Thyroid gland (tissue), 4 donors: ENCODE measurements around the gene KCNK4. TPM values are rescaled to one million over a fixed set of nuclear protein-coding genes. Genes with fewer than 3 reads are reported as not detected.

Source experiments
- DNase-seq, 2 donors: peaks; one replicate each; pipeline ENCODE4 v3.0.0-alpha.2; 2019
- H3K27ac ChIP-seq, 3 donors: fragments of 200-600 bp; sonication (generic); 1 replicate in 2 of 3; 2 replicates in 1 of 3; pipeline ENCODE4 v1.5.1; 2016 to 2019; ENCODE audit warnings: mild to moderate bottlenecking in 1 of 3, moderate library complexity in 1 of 3
- H3K27me3 ChIP-seq: fragments of 200-600 bp; sonication (generic); one replicate; pipeline ENCODE4 v1.5.1; 2019
- H3K36me3 ChIP-seq, 2 donors: fragments of 200-600 bp; sonication (generic); one replicate each; pipeline ENCODE4 v1.5.1; 2016 to 2019
- H3K4me1 ChIP-seq, 2 donors: fragments of 200-600 bp; sonication (generic); one replicate each; pipeline ENCODE4 v1.5.1; 2017 to 2019
- H3K4me3 ChIP-seq, 3 donors: fragments of 200-600 bp; sonication (generic); replicated peaks in 1 of 3; 1 replicate in 2 of 3; 2 replicates in 1 of 3; pipeline ENCODE4 v1.5.1; 2016; ENCODE audit warnings: mild to moderate bottlenecking in 1 of 3
- H3K9me3 ChIP-seq: fragments of 200-600 bp; sonication (generic); one replicate; pipeline ENCODE4 v1.5.1; 2017
- POLR2A ChIP-seq, 2 donors: fragments of 450-650 bp; IDR thresholded peaks; one replicate each; pipeline ENCODE4 v1.6.1; 2017; ENCODE audit warnings: antibody characterized with exemption in 2 of 2, mild to moderate bottlenecking in 2 of 2, moderate library complexity in 1 of 2
- whole genome bisulfite sequencing, 2 donors: methylation state at CpG; one replicate each; pipeline ENCODE4 v1.1.5; 2017; 5-methylcytosine and 5-hydroxymethylcytosine counted together
- intact Hi-C: fragments of 100-400 bp; cut with DNase I; formaldehyde crosslinking; loops from one replicate; pipeline ENCODE4 v1.15.1; 2023
- total RNA-seq, 4 donors: library from RNA; depleted of rRNA; stranded (reverse); fragments of >200 nt; gene quantifications; one replicate each; pipeline ENCODE4 v1.2.3, GENCODE V29; 2016
- TF ChIP-seq, protein P1 (sequence below), 6 experiments: fragments of 200-600 bp in 3 of 6; fragments of 450-650 bp in 3 of 6; sonication (generic) in 3 of 6; IDR thresholded peaks; one replicate each; pipeline ENCODE4 v1.5.1; 2016 to 2019; ENCODE audit warnings: antibody characterized with exemption in 6 of 6, mild to moderate bottlenecking in 2 of 6, inconsistent platforms in 1 of 6, moderate library complexity in 1 of 6

KCNK4 gene
- total RNA-seq, 4 donors from 2014 or later, result not detected

DNA sequence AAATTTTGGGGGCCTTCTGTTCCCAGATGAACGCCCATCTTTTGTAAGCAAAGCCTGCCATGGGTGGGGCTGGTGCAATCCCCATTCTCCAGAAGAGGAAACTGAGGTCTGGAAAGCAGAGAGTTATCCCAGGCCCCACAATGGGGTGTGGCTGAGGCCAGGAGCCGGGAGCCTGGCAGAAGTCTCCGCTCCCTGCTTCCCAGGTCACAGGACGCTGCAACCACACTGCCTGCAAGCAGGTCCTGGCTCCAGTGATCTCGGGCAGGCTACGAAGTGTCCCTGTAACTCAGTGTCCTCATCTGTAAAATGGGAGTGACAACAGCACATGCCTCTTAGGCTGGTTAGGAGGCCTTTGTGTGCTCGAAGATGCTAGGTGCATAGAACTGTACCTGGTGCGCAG lies 38.1 kb upstream of the KCNK4 start:
- Histone ChIP-seq H3K36me3 (peaks cover 0 to 9% of the 10 kb centered on the region in 2 donors), H3K4me3 (no peak overlapping the region), H3K9me3 (no peaks in the 10 kb centered on the region), H3K27ac (peak overlapping the region in 1 of 3 donors; percentile 36), H3K4me1 (peaks cover 25% of the 10 kb centered on the region in 2 donors), H3K27me3 (no peaks in the 10 kb centered on the region)
- intact Hi-C loops, result no loop called here
- no peak for TF ChIP-seq POLR2A (IDR thresholded peaks at IDR 0.05)
- TF ChIP-seq, protein P1, sequence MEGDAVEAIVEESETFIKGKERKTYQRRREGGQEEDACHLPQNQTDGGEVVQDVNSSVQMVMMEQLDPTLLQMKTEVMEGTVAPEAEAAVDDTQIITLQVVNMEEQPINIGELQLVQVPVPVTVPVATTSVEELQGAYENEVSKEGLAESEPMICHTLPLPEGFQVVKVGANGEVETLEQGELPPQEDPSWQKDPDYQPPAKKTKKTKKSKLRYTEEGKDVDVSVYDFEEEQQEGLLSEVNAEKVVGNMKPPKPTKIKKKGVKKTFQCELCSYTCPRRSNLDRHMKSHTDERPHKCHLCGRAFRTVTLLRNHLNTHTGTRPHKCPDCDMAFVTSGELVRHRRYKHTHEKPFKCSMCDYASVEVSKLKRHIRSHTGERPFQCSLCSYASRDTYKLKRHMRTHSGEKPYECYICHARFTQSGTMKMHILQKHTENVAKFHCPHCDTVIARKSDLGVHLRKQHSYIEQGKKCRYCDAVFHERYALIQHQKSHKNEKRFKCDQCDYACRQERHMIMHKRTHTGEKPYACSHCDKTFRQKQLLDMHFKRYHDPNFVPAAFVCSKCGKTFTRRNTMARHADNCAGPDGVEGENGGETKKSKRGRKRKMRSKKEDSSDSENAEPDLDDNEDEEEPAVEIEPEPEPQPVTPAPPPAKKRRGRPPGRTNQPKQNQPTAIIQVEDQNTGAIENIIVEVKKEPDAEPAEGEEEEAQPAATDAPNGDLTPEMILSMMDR (IDR thresholded peaks at IDR 0.05), result no peak
- DNase-seq, result no peak
- WGBS, 2 donors, result 80 to 89% methylated on average over 3 to 8 of the region's 8 CpGs

- DNase-seq, result peak; percentile 45 to 54
- Histone ChIP-seq H3K4me3 (no peak overlapping the region), H3K36me3 (peaks cover 4 to 12% of the 10 kb centered on the region in 2 donors), H3K4me1 (peaks cover 25% of the 10 kb centered on the region in 2 donors), H3K27ac (no peak overlapping the region), H3K27me3 (no peaks in the 10 kb centered on the region), H3K9me3 (no peaks in the 10 kb centered on the region)
- TF ChIP-seq, protein P1 (IDR thresholded peaks at IDR 0.05), result no peak
- no peak for TF ChIP-seq POLR2A (IDR thresholded peaks at IDR 0.05)
- 69 to 76% methylated on average over 4 to 5 of the region's 5 CpGs for WGBS, 2 donors
- intact Hi-C loops, result no loop called here
Measured at GRCh38 chr11:64253481-64253880, 37.6 kb upstream of the KCNK4 start.

GRCh38 chr11:64254326-64254725 lies 36.8 kb upstream of the KCNK4 start:
- intact Hi-C loops, result no loop called here
- Histone ChIP-seq H3K27ac (no peak overlapping the region), H3K36me3 (peaks cover 11 to 20% of the 10 kb centered on the region in 2 donors), H3K4me3 (no peak overlapping the region), H3K27me3 (no peaks in the 10 kb centered on the region), H3K4me1 (peaks cover 25% of the 10 kb centered on the region in 2 donors), H3K9me3 (no peaks in the 10 kb centered on the region)
- DNase-seq, result no peak
- TF ChIP-seq, protein P1 (IDR thresholded peaks at IDR 0.05), result no peak
- WGBS, 2 donors, result 89 to 96% methylated on average over 6 to 7 of the region's 7 CpGs

DNA sequence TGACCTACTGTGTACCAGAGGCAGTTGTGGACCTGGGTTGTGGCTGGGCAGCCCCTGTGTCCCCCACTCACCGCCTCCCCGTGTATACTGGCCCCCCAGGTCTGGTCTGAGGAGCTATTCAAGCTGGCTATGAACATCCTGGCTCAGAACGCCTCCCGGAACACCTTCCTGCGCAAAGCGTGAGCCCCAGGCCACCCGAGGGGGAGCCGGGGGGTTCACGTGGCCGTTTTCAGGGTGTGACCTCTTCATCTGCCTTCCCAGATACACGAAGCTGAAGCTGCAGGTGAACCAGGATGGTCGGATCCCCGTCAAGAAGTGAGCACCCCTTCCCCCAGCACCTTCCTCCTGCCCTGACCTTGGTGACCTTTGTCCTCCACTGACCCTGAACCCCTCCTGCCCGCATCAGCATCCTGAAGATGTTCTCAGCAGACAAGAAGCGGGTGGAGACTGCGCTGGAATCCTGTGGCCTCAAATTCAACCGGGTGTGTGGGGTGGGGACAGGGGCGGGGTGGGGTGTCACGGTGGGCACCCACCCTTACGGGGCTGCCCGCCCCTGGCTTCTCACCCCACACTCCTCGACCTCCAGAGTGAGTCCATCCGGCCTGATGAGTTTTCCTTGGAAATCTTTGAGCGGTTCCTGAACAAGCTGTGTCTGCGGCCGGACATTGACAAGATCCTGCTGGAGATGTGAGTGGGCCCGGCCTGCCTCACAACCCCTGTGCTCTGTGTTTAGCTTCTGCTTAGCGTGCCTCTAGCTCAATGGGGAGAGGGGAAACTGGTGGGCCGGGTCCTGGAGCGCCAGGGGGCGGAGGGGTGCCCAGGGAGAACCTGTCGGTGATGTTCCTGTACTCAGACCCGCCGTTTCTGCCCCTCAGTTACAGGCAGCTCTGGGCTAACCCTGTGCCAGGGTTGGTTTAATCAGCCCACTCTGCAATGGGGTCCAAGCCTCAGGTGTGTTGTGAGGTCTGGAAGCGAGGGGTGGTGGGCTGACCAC lies 35.7 kb upstream of the KCNK4 start:
- Histone ChIP-seq H3K9me3 (no peaks in the 10 kb centered on the region), H3K27ac (no peak overlapping the region), H3K4me3 (no peak overlapping the region), H3K27me3 (no peaks in the 10 kb centered on the region), H3K36me3 (peaks cover 12 to 20% of the 10 kb centered on the region in 2 donors), H3K4me1 (peaks cover 22 to 25% of the 10 kb centered on the region in 2 donors)
- DNase-seq, result no peak
- TF ChIP-seq POLR2A (IDR thresholded peaks at IDR 0.05), result no peak
- TF ChIP-seq, protein P1 (IDR thresholded peaks at IDR 0.05), result no peak
- 95 to 98% methylated on average over 29 to 30 of the region's 35 CpGs for WGBS, 2 donors
- intact Hi-C loops, result no loop called here

DNA sequence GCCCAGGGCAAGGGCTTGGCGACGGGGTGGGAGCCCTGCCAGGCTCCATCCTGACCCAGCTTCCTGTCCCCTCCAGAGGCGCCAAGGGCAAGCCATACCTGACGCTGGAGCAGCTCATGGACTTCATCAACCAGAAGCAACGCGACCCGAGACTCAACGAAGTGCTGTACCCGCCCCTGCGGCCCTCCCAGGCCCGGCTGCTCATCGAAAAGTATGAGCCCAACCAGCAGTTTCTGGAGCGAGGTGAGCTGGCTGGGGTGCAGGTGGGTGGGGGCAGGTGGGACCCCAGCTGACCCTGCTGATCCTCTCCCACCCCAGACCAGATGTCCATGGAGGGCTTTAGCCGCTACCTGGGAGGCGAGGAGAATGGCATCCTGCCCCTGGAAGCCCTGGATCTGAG lies 34.8 kb upstream of the KCNK4 start:
- intact Hi-C loops, result no loop called here
- 90% methylated on average over 12 of the region's 15 CpGs; no CpG with 5 or more reads in 1 of the 2 donors for WGBS, 2 donors
- no peak for DNase-seq
- Histone ChIP-seq H3K36me3 (peaks cover 12 to 20% of the 10 kb centered on the region in 2 donors), H3K27me3 (no peaks in the 10 kb centered on the region), H3K4me1 (peaks cover 15 to 18% of the 10 kb centered on the region in 2 donors), H3K27ac (no peak overlapping the region), H3K9me3 (no peaks in the 10 kb centered on the region), H3K4me3 (no peak overlapping the region)
- no peak for TF ChIP-seq POLR2A (IDR thresholded peaks at IDR 0.05)
- TF ChIP-seq, protein P1 (IDR thresholded peaks at IDR 0.05), result no peak
